Activated CD8-positive, alpha-beta memory T cell treated with anti-CD3 and anti-CD28 coated beads for 48 hours (primary cell): ENCODE measurements around the gene KRTAP7-1.

Experiments used
- DNase-seq, 3 experiments: peaks; one replicate each; pipeline ENCODE4 v3.0.0-alpha.2; 2020; ENCODE audit warnings: low read depth in 2 of 3, low spot score in 2 of 3

Gene KRTAP7-1, protein sequence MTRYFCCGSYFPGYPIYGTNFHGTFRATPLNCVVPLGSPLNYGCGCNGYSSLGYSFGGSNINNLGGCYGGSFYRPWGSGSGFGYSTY

GRCh38 chr21:30829659-30830058 is at the start of gene KRTAP7-1:
Gene KRTAP7-1 (minus strand): TSS chr21:30829759. CDS start chr21:30829698, 61 bp downstream.
- DNase-seq, result no peak

DNA sequence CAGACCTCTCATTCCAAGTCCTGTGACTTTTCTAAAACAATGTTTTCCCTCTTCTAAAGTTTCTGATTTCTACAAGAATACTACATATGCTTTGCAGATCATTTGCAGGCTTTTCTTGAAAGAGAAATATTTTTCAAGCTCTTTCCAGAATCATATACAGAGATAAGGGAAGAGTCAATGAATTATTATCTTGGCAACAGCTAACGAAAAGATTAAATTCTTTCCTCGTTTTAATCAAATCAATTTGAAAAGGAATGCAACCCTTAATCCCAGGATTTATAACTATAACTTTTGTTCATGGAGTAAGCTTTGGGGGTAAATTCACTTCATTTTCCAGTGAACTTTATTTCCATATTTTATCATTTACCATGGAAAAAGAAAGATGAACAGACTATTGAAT is 45.0 kb upstream of the KRTAP7-1 start:
- no peak for DNase-seq

DNA sequence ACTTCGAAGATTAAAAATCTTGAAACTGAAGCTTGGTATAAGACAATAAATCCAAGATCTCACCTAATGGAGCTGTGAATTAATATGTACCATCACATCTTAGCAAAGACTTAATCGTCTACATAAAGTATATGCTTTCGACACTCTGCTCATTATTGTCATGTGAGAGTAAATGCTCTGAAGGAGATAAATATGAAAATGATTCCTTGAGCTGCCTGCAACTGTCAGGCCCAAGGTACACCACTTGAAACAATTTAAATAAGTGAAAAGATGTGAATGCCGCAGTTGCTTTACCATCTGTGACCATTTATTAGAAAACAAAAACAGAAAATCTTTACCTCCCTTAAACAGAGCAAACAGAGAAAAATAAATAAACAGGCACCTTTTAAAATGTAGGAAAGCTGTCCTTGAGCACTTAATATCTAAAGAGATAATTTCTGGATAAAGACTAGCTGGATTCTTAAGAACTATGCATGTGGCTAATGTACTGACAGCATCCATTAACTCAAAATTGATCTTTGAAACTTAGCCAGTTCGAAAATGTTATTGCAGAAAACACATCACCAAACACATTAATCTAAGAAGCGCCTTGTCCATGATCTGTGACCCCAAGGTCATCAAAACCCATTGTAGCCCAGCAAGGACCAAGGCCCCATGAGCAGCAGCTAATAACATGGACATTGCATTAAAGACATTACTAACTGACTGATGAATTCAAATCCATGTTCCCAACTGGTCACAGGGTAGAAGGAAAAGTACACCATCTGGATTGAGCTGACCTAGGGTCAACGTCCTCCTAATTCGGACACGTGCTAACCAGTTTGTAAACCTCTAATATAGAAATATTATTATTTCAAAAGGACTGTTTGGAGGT is 18.3 kb upstream of the KRTAP7-1 start:
- DNase-seq, result no peak

GRCh38 chr21:30842990-30843389 is 13.4 kb upstream of the KRTAP7-1 start:
- no peak for DNase-seq

GRCh38 chr21:30839304-30839703 is 9.7 kb upstream of the KRTAP7-1 start:
- DNase-seq, result no peak

- no peak for DNase-seq
Observed at GRCh38 chr21:30838536-30838935, 9.0 kb upstream of the KRTAP7-1 start.

DNA sequence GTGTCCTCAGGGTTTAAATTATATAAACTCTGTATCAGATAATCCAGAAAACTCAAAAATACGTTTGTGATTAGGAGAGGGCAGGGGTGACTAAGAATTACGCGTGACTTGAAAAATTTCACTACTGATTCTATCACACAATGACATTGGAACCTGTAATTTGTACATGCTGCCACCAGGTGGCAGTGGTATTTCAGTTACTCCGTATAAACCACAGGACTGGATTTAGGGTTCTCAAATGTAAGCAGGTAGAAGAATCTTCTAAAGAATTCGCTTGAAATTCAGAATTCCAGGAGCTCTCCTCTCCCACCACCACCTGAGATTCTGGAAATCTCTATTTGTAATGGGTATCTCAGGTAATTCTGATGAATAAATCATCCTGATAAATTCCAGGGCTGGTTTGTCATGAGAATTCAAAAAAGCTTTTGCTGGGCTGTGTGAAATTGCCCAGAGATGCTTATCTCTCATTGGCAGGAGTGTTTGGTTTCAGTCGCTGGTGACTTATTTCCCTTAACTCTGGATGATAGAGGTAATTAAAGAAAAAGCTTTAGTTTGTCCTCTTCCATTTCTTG is 1.7 kb upstream of the KRTAP7-1 start:
- DNase-seq, result no peak

DNA sequence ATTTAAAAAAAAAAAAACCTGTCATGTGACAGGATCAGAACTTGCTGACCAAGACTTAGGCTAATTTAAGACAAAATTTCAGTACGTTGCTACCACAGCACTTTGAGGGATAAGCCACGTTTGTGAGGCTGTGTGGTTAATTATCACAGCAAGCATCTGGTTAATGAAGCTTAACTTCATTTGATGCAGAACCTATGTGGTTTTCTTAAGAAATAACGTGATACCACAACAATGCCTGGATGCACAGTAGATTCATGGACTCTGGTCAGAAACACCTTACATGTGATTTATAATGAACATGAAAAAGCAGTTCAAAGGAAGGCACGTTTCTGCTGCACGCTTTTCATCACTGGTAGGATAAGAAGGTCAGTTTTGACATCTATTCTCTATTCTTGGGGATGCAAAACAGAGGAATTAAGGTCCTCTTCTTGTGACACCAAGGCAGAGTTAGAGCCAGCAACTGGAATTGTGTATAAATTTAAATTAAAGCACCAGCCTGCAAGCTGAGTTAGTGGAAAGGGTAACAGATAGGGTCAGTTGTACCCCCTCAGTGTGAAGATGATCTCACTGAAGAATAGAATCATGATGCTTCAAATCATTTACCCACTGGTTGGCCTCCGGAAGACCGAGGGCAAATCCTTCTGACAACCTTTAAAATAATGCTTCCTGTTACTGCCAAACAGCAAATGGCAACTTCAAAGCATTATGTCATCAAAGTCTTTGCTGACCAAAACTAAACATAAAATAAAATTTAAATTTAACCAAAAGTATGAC is 10.5 kb downstream of the KRTAP7-1 start:
- DNase-seq, result no peak

GRCh38 chr21:30813174-30813573 is 16.4 kb downstream of the KRTAP7-1 start, which contains the start of gene KRTAP8-1:
Gene KRTAP8-1 (minus strand): TSS chr21:30813274. CDS start chr21:30813220, 54 bp downstream.
- DNase-seq, result no peak

GRCh38 chr21:30800605-30801004 is 29.0 kb downstream of the KRTAP7-1 start:
- no peak for DNase-seq

- no peak for DNase-seq
Observed at GRCh38 chr21:30793581-30794314, 35.8 kb downstream of the KRTAP7-1 start.

- no peak for DNase-seq
Observed at GRCh38 chr21:30779249-30779648, 50.3 kb downstream of the KRTAP7-1 start.
